Stimulated activated CD4-positive, alpha-beta T cell treated with anti-CD3 and anti-CD28 coated beads, Interleukin-12 subunit alpha, Interleukin-12 subunit beta, amount 100 ng/mL, for 24 hours (primary cell): Measurements from ENCODE around the gene PROK1.
A peak's percentile ranks its signal among the peaks of the same experiment; 100 is the strongest.
"Not testable (repeated sequence)": the region's sequence is repeated elsewhere in the genome, so short reads cannot be mapped to it uniquely, and the experiment has no call there.

ENCODE experiments used
- DNase-seq, 2 experiments: peaks; one replicate each; pipeline ENCODE4 v3.0.0-alpha.2; 2020; ENCODE audit warnings: low read depth in 2 of 2

The PROK1 gene

DNA sequence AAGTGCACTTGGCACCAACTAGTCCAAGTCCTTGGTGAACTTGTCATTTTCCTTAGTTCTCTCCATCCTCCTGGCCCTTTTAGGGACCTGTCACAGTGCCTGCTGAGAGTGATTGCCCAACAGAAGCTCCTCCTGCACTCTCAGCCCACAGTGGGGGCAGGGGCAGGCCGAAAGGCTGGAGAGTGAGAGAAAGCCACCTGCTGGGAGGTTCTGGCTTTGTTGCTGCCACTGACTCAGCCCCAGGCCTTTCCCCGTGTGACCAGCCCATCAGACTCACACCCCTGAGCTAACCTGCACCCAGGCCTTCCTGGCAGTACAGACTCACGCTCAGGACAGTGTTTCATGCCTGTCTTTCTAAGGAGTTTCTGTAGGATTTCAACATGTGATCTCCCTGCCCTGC, 17.1 kb upstream of the PROK1 start:
- DNase-seq = no peak

DNA sequence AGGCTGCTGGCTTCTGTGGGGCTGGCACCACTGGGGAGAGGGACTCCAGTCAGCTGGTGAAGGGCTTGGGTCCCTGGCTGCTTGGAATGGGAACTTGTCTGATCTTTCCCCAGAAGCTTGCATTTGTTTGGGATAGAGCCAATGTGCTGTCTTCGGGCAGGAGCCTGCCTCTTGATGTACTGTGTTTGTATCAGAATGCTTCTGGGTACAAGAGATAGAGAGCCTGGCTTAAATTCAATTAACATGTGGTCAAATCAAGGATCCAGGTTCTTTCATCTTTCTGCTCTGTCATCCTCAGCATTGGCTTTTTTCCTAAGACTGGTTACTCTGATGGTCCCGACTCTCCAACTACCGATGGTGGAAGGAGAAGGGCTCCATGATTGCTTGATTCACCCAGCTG, 16.0 kb upstream of the PROK1 start:
- no peak for DNase-seq

DNA sequence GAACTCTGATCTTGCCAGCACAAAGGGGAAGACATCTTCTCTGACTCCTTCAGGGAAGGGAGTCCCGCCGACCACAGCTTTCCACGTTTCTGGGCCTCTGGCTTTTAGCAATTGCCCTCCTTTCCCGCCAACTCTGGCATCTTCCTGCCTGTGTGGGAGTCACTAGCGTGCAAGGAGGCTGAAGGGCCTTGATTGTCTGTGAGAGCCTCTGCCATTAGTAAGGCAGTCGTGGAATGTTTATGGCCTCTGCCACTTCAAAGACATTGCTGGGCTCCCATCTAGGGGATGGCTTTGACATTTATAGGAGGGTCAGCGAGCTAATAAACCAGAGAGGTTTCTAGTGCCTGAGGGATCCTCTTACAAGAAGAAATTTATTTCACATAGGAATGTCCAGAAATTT, 14.3 kb upstream of the PROK1 start:
- no peak for DNase-seq

DNA sequence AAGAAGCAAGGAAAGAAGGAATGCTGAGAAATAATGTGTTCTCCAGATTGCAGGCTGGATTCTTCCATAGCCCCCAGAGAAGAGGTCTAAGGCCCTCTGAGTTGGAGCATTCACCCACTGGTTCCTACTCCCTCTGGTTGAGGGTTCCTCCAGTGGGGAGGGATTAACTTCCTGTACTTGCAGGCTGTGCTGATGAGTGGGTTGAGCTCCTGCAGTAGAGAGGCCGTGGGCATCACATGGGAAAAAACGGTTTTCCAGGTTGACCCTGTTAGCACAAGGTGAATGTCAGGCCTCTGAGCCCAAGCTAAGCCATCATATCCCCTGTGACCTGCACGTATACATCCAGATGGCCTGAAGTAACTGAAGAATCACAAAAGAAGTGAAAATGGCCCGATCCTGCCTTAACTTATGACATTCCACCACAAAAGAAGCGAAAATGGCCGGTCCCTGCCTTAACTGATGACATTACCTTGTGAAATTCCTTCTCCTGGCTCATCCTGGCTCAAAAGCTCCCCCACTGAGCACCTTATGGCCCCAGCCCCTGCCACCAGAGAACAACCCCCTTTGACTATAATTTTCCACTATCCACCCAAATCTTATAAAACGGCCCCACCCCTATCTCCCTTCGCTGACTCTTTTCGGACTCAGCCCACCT, 13.2 kb upstream of the PROK1 start:
- DNase-seq = not testable (repeated sequence)

DNA sequence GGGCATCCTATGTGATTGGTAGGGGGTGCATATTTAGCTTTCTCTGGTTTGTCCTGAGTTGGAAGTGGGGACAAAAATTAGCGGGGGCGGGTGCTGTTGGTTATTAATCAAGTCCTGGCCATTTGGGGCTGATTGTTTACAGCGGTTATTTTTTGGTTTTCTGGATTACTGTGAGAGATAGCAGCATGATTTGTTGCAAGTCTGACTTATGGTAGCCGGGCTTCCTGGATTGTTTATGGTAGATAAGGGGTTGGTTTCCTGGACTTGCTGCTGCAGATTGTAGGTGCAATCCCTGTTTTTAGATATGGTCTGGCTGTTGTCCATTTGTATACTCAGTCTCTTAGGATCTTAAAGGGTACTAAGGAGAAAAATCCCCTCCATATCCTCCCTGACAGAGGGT, 12.1 kb upstream of the PROK1 start:
- no peak for DNase-seq

DNA sequence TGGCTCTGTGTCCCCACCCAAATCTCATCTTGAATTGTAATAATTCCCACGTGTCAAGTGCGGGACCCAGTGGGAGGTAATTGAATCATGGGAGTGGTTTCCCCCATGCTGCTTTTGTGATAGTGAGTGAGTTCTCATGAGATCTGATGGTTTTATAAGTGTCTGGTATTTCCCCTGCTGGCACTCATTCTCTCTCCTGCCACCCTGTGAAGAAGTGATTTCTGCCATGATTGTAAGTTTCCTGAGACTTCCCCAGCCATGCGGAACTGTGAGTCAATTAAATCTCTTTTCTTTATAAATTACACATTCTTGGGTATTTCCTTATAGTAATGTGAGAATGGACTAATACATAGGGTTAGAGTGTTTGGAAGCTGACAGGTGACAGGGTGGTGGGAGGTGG, 11.1 kb upstream of the PROK1 start:
- not testable (repeated sequence) for DNase-seq

DNA sequence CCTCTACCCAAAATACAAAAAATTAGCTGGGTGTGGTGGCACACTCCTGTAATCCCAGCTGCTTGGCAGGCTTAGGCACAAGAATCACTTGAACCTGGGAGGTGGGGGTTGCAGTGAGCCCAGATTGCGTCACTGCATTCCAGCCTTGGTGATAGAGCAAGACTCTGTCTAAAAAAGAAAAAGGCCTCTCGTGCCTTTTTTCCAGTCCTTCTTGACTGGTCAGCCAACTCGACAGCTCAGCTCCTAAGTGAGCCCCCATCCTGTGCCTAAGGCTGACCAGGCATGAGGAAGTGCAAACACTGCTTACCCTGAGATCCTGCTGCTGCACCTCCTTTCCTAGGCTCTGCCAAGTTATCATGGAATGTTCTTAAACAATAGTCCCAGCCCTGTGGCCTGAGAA, 10.1 kb upstream of the PROK1 start:
- no peak for DNase-seq

DNA sequence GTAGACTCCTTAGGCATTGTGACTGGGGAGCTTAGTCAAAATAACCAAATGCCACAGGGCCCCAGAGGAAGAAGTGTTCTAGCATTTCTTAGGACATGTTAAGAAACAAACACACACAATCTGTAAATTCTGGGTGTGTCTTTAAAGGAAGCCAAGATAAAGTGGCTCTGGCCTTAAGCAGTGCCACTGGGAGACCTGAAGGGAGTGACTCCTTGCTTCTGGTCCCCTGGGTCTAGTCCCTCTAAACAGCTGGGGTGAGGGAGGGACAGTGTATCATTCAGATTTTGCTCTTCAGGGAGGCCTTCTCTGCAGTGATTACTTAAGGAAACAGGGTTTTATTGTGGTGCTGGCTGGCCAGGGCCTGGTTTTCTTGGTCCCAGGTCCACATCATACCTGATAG, 9.1 kb upstream of the PROK1 start:
- no peak for DNase-seq

DNA sequence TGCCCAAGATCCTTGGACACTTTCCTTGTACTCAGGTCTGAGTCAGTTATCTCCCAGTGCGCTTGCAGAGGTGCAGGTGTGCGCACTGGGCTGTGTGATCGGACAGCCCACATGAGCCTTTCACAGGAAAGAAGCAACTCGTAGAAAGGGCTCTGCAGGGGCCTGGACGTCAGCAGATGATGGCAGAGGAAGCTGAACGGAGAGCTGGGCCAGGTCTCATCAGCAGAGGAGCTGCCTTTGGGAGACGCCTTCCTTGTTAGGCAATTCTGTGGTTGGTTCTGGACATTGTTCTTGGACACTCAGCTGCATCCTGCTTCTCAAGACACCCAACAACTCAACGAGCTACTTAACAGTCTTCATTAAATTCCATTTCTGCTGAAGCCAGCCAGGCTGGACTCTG, 7.5 kb upstream of the PROK1 start:
- DNase-seq = no peak

DNA sequence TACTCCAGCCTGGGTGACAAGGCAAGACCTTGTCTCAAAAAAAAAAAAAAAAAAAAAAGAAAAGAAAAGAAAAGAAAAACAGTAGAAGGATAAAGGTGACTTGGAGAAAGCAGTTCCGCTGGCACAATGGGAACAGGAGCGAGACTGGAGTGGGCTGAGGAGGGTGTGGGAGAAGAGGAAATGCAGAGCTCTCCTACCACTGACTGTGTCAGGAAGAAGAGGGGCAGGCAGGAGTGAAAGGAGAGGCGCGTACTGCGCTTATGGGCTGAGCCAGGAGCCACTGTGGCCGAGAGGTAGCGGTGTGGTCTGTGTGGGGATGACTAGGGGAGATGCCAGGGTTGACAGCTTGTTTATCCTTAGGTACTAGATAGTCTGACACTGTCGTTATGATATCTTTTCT, 6.4 kb upstream of the PROK1 start:
- DNase-seq = no peak

DNA sequence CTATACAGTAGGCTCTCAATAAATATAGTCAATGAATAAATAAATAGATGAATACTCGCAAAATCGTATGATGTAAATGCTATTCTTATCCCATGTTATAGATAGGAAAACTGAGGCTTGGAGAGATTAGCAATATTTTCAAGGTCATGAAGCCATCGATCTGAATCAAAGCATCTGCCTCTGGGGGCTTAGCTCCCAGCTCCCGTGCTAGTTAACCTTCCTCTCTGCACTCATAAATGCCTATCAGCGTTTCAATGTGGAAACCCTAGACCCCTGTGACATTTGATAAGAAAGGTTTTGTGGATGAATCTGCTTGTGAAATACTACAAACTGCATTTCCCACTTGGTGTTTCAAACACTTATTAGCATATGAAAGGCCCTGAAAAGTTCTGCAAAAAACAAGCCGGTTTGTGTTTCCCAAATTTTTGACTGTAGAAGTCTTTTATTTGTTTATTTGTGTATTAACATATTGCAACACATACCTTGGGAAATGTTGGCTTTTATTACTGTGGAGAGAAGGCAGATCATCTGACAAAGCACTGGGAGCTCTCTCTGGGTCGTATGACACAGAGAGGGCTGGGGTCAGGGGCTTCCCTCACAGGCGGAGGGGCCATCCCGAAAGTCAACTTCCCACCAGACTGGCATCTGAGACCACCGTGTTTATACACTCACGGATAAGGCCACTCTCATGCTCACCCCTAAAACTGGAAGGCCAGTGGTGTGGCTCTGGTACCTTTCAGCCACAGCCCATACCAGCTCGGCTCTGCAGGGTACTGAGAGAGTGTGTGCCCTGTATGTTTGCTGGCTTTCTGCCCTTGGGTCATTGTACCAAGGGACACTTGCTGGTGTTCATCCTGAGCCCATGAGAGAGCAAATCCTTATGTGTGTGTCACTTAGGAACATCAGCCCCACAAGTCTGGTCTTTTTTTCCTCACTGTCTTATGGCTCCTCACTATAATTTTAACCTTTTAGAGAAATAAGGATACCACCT, 993 bp upstream of the PROK1 start:
- DNase-seq = no peak

DNA sequence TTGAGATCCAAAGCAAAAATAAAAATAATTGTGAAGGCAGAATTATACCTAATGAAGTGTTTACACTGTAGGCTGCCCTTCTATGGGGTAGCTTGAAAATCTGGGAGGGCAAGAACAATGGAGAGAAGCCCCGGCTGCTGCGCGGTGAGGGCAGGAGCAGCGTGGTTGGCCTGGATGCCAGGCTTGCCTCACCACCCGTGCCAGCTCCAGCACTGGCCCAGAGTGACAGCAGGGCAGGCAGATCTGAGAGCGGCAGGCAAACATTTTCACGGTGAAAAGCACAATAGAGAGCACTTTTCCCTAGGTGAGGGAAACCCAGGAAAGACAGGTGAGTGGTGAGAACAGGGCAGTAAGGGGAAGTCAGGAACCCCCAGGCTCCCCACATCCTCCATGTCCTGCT, 1.4 kb downstream of the PROK1 start:
- no peak for DNase-seq

DNA sequence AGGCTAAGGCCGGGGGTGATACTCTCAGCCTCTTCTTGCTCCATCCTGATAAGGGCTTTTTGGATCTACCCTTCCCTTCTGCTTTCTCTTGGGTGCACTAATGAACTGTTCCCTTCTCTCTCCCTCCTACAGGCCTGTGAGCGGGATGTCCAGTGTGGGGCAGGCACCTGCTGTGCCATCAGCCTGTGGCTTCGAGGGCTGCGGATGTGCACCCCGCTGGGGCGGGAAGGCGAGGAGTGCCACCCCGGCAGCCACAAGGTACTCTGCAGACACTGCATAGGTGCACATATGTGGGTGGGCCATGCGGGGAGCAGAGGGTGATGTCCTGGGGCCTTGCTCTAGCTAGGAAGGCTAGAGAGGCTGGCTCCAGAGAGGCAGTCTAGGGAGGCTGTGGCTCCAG, 2.9 kb downstream of the PROK1 start:
- DNase-seq = no peak

DNA sequence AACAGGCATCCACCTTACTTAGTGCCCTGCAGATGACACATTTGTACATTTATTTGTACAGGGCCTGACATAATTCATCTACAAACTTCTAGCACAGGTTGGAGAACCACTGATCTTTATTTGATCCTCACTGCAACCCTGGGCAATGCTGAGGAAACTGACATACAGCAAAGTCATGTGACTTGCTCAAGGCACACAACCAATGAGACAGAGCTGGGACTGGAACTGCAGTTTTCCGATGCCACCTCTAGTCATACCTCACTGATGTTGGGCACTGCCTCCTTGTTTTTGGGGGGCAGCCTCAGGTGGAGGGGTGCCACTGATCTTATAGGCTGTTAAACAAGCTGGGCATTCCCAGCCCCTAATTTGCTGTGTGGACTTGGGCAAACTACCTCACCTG, 3.4 kb downstream of the PROK1 start:
- no peak for DNase-seq

DNA sequence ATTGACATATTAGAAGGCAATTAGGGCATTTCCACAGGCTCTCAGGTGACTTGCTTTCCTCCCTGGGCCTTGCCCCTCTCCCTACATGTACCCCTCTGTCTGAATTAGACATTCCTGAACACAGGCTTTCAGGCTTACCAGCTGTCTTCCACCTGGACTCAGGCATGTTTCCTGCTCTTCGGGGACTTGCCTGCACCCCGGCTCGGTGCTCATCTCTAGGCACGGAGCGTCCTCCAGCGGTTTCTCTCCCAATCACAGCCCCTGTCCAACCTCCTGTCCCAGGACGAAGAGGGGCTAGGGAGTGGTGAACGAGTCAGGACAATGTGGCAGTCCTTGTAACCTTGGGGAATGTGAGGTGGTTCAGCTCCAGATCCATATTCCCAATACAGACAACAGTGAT, 4.2 kb downstream of the PROK1 start:
- DNase-seq = no peak

DNA sequence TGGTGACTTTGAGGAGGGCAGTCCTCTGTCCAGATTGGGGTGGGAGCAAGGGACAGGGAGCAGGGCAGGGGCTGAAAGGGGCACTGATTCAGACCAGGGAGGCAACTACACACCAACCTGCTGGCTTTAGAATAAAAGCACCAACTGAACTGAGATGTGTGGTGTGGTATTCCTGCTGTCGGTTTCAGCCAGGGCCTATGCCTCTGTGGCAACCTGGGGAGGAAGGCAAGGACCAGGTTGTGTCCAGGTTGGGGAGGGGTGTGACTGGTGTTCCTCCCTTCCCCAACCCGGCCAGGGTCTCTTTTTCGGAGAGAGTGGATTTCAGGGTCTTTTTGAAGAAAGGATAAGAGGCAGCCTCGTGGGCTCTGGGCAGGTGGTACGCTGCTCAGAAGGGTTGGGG, 6.3 kb downstream of the PROK1 start:
- DNase-seq = no peak

DNA sequence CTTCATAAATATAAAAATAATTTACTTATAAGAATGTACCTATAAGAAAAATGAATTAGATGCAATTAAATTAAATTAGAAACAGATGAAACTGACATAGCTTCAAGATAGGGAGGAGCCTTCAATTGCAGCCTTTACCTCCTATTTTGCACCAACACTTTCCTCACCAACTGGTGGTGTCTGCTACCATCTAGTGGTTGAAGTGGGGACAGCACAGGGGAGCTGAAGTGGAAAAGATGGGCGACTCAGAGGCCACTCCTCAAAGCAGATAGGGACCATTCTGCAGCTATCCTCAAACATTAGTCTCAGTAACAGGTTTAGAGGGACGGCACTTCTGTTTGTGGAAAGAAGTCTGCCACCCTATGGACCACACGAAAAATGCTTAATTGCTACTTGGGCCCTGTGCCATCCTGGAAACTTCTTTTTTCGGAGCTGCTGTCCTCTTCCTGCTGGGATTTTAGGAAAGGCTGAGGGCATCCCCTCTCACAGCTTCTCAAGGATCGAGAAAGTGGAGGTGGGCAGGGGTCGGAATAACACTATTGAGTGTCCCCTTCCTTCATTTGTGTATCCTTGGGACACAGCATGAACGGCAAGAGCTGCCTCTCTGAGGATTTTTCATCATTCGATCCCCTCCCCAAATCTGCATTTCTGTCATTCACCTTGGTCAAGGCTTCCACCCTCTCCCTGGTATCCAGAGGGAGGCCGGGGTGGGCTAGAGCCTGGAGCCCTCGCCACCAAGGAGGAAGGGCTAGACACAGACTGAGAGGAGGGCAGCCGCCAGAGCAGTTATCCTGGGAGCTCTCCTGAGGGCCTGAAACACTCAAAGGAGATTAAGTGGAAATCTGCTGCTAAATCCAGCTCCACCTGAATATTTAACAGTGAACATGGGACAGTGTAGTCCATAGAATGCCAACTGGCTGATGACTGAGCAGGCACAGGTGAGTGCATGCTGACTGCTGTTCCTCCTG, 9.6 kb downstream of the PROK1 start:
- DNase-seq = peak; percentile 75 to 83

DNA sequence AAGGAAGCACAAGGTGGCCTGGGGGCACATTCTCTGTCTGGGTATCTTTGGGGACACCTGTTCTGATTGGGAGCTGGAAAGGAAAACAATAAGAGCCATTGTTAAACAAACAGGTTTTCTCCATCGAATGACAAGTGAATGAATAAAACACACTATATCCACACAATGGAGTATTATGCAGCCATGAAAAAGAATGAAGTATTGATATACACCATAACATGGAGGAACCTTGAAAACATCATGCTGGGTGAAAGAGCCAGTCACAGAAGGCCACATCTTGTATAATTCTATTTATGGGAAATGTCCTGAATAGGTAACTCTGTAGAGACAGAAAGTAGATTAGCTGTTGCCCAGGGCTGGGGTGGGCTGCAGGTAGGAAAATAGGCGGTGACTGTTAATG, 11.1 kb downstream of the PROK1 start:
- DNase-seq = no peak

DNA sequence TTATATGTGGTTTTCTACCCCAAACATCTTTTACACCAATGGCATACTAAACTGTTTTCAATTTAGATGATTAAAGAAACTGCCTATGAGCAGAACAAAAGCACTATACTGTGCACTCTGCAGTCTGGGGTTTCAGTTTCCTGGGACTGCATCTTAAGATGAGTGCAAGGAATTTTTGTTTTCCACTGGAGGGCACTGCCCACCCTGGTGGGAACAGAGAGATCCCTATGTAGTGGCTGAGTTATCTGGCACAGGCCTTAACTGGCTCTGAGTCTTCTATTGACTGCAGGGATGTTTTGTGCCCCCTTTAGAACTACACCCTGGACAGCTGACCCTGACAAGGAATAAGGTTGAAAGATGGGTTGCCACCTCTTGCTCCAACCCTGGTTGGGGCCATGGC, 12.0 kb downstream of the PROK1 start:
- no peak for DNase-seq

DNA sequence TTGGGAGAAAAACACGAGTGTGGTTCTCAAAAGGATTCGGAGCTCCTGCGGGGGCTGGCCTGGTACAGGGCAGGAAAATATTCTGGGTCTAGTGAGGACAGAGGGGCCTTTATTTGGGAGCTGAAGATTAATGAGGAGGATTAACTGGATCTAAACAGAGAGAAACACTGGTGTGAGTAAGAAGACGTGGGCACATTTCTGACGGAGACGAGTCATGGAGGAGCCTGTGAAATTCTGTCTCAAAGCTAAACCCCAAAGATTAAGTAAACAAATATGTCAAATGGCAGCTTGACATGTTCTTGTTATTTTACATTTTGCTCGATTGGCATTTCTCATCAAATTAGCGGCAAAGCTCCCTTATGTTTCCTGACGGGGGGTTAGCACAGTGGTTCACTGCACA, 12.8 kb downstream of the PROK1 start:
- no peak for DNase-seq

DNA sequence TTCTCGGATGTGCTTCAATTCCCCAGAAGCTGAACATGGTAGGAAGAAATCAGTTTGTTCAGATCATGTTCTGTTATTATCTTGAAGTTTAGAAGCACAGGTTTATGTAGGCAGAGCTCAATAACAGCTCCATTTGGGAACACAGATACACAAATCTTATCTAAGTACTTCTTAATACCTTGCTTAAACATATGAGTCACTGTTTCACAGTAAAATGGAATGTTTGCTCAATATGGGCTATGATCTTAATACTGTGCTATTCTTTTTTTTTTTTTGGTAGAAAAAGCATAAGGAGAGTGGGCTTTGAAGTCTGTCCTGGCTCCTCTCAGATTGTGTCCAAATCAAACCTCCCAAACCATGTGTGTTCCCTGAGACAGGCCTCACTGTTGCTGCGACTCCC, 13.4 kb downstream of the PROK1 start:
- DNase-seq = no peak
